Upper lobe of left lung (tissue), 4 donors: ENCODE results near the gene DDX53.

ENCODE experiments used
- CTCF ChIP-seq, 6 experiments: fragments of 450-650 bp in 4 of 6; fragments of 200-600 bp in 2 of 6; sonication (generic) in 2 of 6; IDR thresholded peaks; one replicate each; pipeline ENCODE4 v1.5.1; 2016 to 2019; ENCODE audit warnings: antibody characterized with exemption in 6 of 6
- POLR2A ChIP-seq, 4 donors: fragments of 450-650 bp; IDR thresholded peaks; one replicate each; pipeline ENCODE4 v1.5.1; 2016 to 2017; ENCODE audit warnings: antibody characterized with exemption in 4 of 4, mild to moderate bottlenecking in 2 of 4

- TF ChIP-seq POLR2A (IDR thresholded peaks at IDR 0.05) (no peak), CTCF (IDR thresholded peaks at IDR 0.05) (no peak)
Observed at GRCh38 chrX:22987452-22987851, 12.3 kb upstream of the DDX53 start.
